Suprapubic skin (tissue), 4 donors: ENCODE data around the gene NLRP2B.

Experiments
- CTCF ChIP-seq, 2 donors: fragments of 200-600 bp in 1 of 2; fragments of 450-650 bp in 1 of 2; sonication (generic) in 1 of 2; IDR thresholded peaks; one replicate each; pipeline ENCODE4 v1.5.1; 2016 to 2019; ENCODE audit warnings: antibody characterized with exemption in 2 of 2, mild to moderate bottlenecking in 1 of 2, moderate library complexity in 1 of 2
- POLR2A ChIP-seq, 2 donors: fragments of 450-650 bp; IDR thresholded peaks; one replicate each; pipeline ENCODE4 v1.6.1; 2017; ENCODE audit warnings: antibody characterized with exemption in 2 of 2, mild to moderate bottlenecking in 2 of 2, moderate library complexity in 2 of 2
- POLR2AphosphoS5 ChIP-seq, 3 donors: sonication (generic); formaldehyde crosslinking; IDR thresholded peaks; one replicate each; pipeline ENCODE4 v1.6.1; 2017; ENCODE audit warnings: antibody characterized with exemption in 3 of 3

- no peak for TF ChIP-seq CTCF (IDR thresholded peaks at IDR 0.05)
- no peak for TF ChIP-seq POLR2A (IDR thresholded peaks at IDR 0.05)
- no peak for TF ChIP-seq POLR2AphosphoS5 (IDR thresholded peaks at IDR 0.05)
Observed at GRCh38 chrX:57678686-57679428, 1.2 kb downstream of the NLRP2B start.
